Neural cell (in vitro differentiated cells): ENCODE measurements around the gene NANOS3. TPM values are rescaled to one million over a fixed set of nuclear protein-coding genes. Genes with fewer than 3 reads are reported as not detected.

ENCODE experiments used
- H2AFZ ChIP-seq: fragments of 200-600, 300-800 bp; sonication (generic), shearing (Covaris generic); 2 replicates; pipeline ENCODE4 v1.6.0; 2014; ENCODE audit warnings: low read depth, mild to moderate bottlenecking, antibody characterized with exemption, low read length, moderate library complexity
- H3F3A ChIP-seq: fragments of 200-600 bp; shearing (Covaris generic); 2 replicates; pipeline ENCODE4 v1.6.1; 2016; ENCODE audit warnings: mild to moderate bottlenecking, moderate library complexity, mixed read lengths, antibody characterized with exemption, low read length; ENCODE audit not compliant: insufficient read depth, poor library complexity, severe bottlenecking
- H3K27ac ChIP-seq: fragments of 200-600, 300-800 bp; sonication (generic), shearing (Covaris generic); 2 replicates; pipeline ENCODE4 v1.5.1; 2014; ENCODE audit warnings: mild to moderate bottlenecking, low read length, moderate library complexity
- H3K27me3 ChIP-seq: fragments of 300-800, 200-600 bp; sonication (generic), shearing (Covaris generic); 2 replicates; pipeline ENCODE4 v1.6.0; 2014; ENCODE audit warnings: mild to moderate bottlenecking, low read depth, low read length, moderate library complexity; ENCODE audit not compliant: insufficient read depth
- H3K36me3 ChIP-seq: fragments of 300-800, 200-600 bp; sonication (generic), shearing (Covaris generic); 2 replicates; pipeline ENCODE4 v1.5.1; 2014; ENCODE audit warnings: mild to moderate bottlenecking, antibody characterized with exemption, low read length, moderate library complexity; ENCODE audit not compliant: insufficient read depth
- H3K4me2 ChIP-seq: fragments of 300-800, 200-600 bp; sonication (generic), shearing (Covaris generic); 2 replicates; pipeline ENCODE4 v1.6.0; 2014; ENCODE audit warnings: mild to moderate bottlenecking, low read length
- H3K4me3 ChIP-seq: fragments of 300-800, 200-600 bp; sonication (generic), shearing (Covaris generic); 2 replicates; pipeline ENCODE4 v1.5.1; 2014; ENCODE audit warnings: mild to moderate bottlenecking, low read length, moderate library complexity
- H3K79me2 ChIP-seq: fragments of 200-600 bp; shearing (Covaris generic); replicated peaks from 2 replicates; pipeline ENCODE4 v1.6.0; 2014; ENCODE audit warnings: mild to moderate bottlenecking, low read length, moderate library complexity; ENCODE audit not compliant: insufficient read depth
- H3K9ac ChIP-seq: fragments of 300-800, 200-600 bp; sonication (generic), shearing (Covaris generic); 2 replicates; pipeline ENCODE4 v1.6.1; 2016; ENCODE audit warnings: mild to moderate bottlenecking, low read length, mixed read lengths
- H3K9me2 ChIP-seq: fragments of 200-600 bp; shearing (Covaris generic); 2 replicates; pipeline ENCODE4 v1.6.1; 2016; ENCODE audit warnings: mild to moderate bottlenecking, low read length, mixed read lengths; ENCODE audit not compliant: insufficient read depth
- H3K9me3 ChIP-seq: fragments of 200-600, 300-800 bp; sonication (generic), shearing (Covaris generic); 2 replicates; pipeline ENCODE4 v1.6.1; 2016; ENCODE audit warnings: mild to moderate bottlenecking, mixed run types, low read length, moderate library complexity, mixed read lengths
- H4K20me1 ChIP-seq: fragments of 200-600 bp; shearing (Covaris generic); 2 replicates; pipeline ENCODE4 v1.6.1; 2016; ENCODE audit warnings: mild to moderate bottlenecking, mixed run types; ENCODE audit not compliant: insufficient read depth
- EP300 ChIP-seq: fragments of 450-650 bp; conservative IDR thresholded peaks from 2 replicates; pipeline ENCODE4 v1.6.1; 2014; ENCODE audit warnings: antibody characterized with exemption, mild to moderate bottlenecking, moderate library complexity; ENCODE audit not compliant: poor library complexity, severe bottlenecking
- EZH2 ChIP-seq: fragments of 200-600, 300-800 bp; shearing (Covaris generic), sonication (generic); IDR thresholded peaks from 2 replicates; pipeline ENCODE4 v1.6.1; 2014; ENCODE audit warnings: antibody characterized with exemption, low read length, borderline replicate concordance, mild to moderate bottlenecking; ENCODE audit not compliant: insufficient read depth, poor library complexity, severe bottlenecking
- MXI1 ChIP-seq: fragments of 450-650 bp; conservative IDR thresholded peaks from 2 replicates; pipeline ENCODE4 v1.6.1; 2014; ENCODE audit warnings: antibody characterized with exemption, mild to moderate bottlenecking; ENCODE audit not compliant: poor library complexity, severe bottlenecking
- POLR2AphosphoS5 ChIP-seq: IDR thresholded peaks from 2 replicates; pipeline ENCODE4 v1.6.1; 2012
- RAD21 ChIP-seq: fragments of 450-650 bp; conservative IDR thresholded peaks from 2 replicates; pipeline ENCODE4 v1.6.1; 2014; ENCODE audit warnings: antibody characterized with exemption, mild to moderate bottlenecking, moderate library complexity
- SMC3 ChIP-seq: fragments of 450-650 bp; conservative IDR thresholded peaks from 2 replicates; pipeline ENCODE4 v1.6.1; 2014; ENCODE audit warnings: antibody characterized with exemption, mild to moderate bottlenecking, moderate library complexity; ENCODE audit not compliant: poor library complexity
- TAF1 ChIP-seq: IDR thresholded peaks from 2 replicates; pipeline ENCODE4 v1.6.1; 2012; ENCODE audit warnings: low read depth
- polyA plus RNA-seq: library from polyadenylated mRNA; depleted of rRNA; stranded (reverse); fragments of >200 nt; gene quantifications from 2 replicates; pipeline ENCODE4 v1.2.3, GENCODE V29; 2014
- TF ChIP-seq, protein P1 (sequence below): IDR thresholded peaks from 2 replicates; pipeline ENCODE4 v1.6.1; 2012; ENCODE audit warnings: borderline replicate concordance
- TF ChIP-seq, protein P2 (sequence below): fragments of 450-650 bp; IDR thresholded peaks from 2 replicates; pipeline ENCODE4 v1.5.1; 2014; ENCODE audit warnings: antibody characterized with exemption, mild to moderate bottlenecking, moderate library complexity; ENCODE audit not compliant: poor library complexity, severe bottlenecking

NANOS3 gene
- polyA plus RNA-seq, 1 donor from 2014 or later = 3.2 TPM

DNA sequence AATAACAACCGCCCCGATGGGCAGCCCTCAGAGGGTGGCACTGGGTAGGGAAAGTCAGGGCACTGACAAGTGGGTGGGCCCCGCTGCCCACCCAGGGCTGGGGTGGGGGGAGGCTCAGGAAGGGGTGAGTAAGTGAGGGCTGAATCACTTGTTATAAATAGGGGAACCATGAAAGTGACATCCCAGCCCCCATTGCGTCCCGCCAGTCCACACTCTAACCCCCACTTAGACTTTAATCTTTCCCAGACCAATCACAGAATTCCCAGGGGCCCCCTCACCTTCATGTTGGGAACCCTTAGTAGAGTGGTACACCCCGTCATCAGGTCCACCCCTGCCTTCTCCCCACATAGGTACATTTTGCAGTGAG lies 37.0 kb upstream of the NANOS3 start:
- H3K79me2 ChIP-seq = no peaks in the 10 kb centered on the region
- H3K4me3 ChIP-seq = no peak overlapping the region
- H3K9me3 ChIP-seq = no peaks in the 10 kb centered on the region
- H3K36me3 ChIP-seq = no peaks in the 10 kb centered on the region
- no peaks in the 10 kb centered on the region for H3K9me2 ChIP-seq
- no peak overlapping the region for H3K4me2 ChIP-seq
- H2AFZ ChIP-seq = no peak overlapping the region
- H3K9ac ChIP-seq = no peak overlapping the region
- no peaks in the 10 kb centered on the region for H3F3A ChIP-seq
- TF ChIP-seq MXI1 (no peak), EZH2 (no peak), EP300 (no peak), SMC3 (no peak), TAF1 (no peak), RAD21 (no peak), POLR2AphosphoS5 (no peak)
- TF ChIP-seq, protein P1, sequence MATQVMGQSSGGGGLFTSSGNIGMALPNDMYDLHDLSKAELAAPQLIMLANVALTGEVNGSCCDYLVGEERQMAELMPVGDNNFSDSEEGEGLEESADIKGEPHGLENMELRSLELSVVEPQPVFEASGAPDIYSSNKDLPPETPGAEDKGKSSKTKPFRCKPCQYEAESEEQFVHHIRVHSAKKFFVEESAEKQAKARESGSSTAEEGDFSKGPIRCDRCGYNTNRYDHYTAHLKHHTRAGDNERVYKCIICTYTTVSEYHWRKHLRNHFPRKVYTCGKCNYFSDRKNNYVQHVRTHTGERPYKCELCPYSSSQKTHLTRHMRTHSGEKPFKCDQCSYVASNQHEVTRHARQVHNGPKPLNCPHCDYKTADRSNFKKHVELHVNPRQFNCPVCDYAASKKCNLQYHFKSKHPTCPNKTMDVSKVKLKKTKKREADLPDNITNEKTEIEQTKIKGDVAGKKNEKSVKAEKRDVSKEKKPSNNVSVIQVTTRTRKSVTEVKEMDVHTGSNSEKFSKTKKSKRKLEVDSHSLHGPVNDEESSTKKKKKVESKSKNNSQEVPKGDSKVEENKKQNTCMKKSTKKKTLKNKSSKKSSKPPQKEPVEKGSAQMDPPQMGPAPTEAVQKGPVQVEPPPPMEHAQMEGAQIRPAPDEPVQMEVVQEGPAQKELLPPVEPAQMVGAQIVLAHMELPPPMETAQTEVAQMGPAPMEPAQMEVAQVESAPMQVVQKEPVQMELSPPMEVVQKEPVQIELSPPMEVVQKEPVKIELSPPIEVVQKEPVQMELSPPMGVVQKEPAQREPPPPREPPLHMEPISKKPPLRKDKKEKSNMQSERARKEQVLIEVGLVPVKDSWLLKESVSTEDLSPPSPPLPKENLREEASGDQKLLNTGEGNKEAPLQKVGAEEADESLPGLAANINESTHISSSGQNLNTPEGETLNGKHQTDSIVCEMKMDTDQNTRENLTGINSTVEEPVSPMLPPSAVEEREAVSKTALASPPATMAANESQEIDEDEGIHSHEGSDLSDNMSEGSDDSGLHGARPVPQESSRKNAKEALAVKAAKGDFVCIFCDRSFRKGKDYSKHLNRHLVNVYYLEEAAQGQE = no peak
- TF ChIP-seq, protein P2, sequence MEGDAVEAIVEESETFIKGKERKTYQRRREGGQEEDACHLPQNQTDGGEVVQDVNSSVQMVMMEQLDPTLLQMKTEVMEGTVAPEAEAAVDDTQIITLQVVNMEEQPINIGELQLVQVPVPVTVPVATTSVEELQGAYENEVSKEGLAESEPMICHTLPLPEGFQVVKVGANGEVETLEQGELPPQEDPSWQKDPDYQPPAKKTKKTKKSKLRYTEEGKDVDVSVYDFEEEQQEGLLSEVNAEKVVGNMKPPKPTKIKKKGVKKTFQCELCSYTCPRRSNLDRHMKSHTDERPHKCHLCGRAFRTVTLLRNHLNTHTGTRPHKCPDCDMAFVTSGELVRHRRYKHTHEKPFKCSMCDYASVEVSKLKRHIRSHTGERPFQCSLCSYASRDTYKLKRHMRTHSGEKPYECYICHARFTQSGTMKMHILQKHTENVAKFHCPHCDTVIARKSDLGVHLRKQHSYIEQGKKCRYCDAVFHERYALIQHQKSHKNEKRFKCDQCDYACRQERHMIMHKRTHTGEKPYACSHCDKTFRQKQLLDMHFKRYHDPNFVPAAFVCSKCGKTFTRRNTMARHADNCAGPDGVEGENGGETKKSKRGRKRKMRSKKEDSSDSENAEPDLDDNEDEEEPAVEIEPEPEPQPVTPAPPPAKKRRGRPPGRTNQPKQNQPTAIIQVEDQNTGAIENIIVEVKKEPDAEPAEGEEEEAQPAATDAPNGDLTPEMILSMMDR = no peak
- no peak overlapping the region for H3K27ac ChIP-seq
- no peaks in the 10 kb centered on the region for H4K20me1 ChIP-seq
- H3K27me3 ChIP-seq = peaks cover 11% of the 10 kb centered on the region

DNA sequence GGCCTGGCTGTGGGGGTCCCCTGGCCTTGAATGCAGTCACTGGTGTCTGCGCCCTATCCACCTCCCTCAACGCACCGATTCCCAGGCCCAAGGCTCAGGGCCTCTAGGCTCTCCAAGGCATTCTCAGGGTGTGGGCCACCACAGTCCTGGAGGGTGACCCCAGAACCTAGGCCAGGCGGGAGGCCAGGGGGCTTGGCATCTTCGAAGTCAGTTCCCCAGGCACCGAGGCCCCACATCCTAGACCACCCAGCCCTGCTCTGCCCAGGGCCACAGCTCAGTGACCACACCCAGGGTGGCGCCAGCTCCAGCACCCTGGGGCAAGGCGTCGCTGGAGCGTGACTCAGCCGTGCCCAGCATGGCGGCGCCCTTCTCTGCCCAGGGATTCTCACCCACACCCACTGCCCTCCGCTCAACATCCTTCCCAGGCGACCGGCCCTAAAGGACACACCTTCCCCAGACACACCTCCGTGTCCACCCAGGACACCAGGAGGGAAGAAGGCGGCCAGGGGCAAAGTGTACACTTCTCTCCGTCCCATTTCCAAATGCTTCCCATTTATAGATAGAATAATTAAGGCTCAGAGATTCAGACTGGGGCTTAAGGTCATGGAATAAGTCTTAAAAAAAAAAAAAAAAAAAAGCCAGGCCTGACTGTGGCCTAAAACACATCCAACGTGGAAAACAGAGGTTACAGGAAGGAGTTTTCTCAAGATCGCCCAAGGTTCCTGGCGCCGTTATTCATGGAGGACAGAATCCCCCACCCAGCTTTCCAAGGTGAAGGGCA lies 36.4 kb upstream of the NANOS3 start:
- Histone ChIP-seq H3K4me3 (no peak overlapping the region), H3K27ac (no peak overlapping the region), H3K9me3 (no peaks in the 10 kb centered on the region), H3K9ac (no peak overlapping the region), H3K9me2 (no peaks in the 10 kb centered on the region), H3F3A (no peaks in the 10 kb centered on the region), H2AFZ (no peak overlapping the region), H3K79me2 (no peaks in the 10 kb centered on the region), H4K20me1 (no peaks in the 10 kb centered on the region), H3K27me3 (peaks cover 11% of the 10 kb centered on the region), H3K36me3 (no peaks in the 10 kb centered on the region), H3K4me2 (no peak overlapping the region)
- TF ChIP-seq POLR2AphosphoS5 (no peak), EP300 (no peak), EZH2 (no peak), RAD21 (no peak), TAF1 (no peak), SMC3 (no peak), MXI1 (no peak)
- TF ChIP-seq, protein P1 = no peak
- TF ChIP-seq, protein P2 = no peak
